Ascending aorta (tissue), 2 donors: ENCODE measurements around the gene AGBL1. TPM values are rescaled to one million over a fixed set of nuclear protein-coding genes. Genes with fewer than 3 reads are reported as not detected.

Experiments
- DNase-seq, 2 donors: peaks; one replicate each; pipeline ENCODE4 v3.0.0-alpha.2; 2019; ENCODE audit warnings: low spot score in 2 of 2
- H3K27ac ChIP-seq, 2 donors: fragments of 200-600 bp; sonication (generic); one replicate each; pipeline ENCODE4 v1.5.1; 2016 to 2017; ENCODE audit warnings: mild to moderate bottlenecking in 1 of 2
- H3K27me3 ChIP-seq: fragments of 200-600 bp; sonication (generic); one replicate; pipeline ENCODE4 v1.5.1; 2017
- H3K36me3 ChIP-seq, 2 donors: fragments of 200-600 bp; sonication (generic); one replicate each; pipeline ENCODE4 v1.5.1; 2016
- H3K4me1 ChIP-seq, 2 donors: fragments of 200-600 bp; sonication (generic); one replicate each; pipeline ENCODE4 v1.5.1; 2016 to 2017; ENCODE audit warnings: mild to moderate bottlenecking in 1 of 2
- H3K4me3 ChIP-seq, 2 donors: fragments of 200-600 bp; sonication (generic); one replicate each; pipeline ENCODE4 v1.5.1; 2016 to 2017; ENCODE audit warnings: mild to moderate bottlenecking in 1 of 2
- H3K9me3 ChIP-seq, 2 donors: fragments of 200-600 bp; sonication (generic); one replicate each; pipeline ENCODE4 v1.5.1; 2016
- CTCF ChIP-seq, 3 experiments: fragments of 200-600 bp in 2 of 3; fragments of 450-650 bp in 1 of 3; sonication (generic) in 2 of 3; IDR thresholded peaks; one replicate each; pipeline ENCODE4 v1.5.1; 2016 to 2019; ENCODE audit warnings: antibody characterized with exemption in 3 of 3, mild to moderate bottlenecking in 1 of 3, moderate library complexity in 1 of 3
- intact Hi-C: fragments of 100-400 bp; cut with DNase I; formaldehyde crosslinking; loops from one replicate; pipeline ENCODE4 v1.15.1; 2023
- total RNA-seq: library from RNA; depleted of rRNA; stranded (reverse); fragments of >200 nt; gene quantifications from one replicate; pipeline ENCODE4 v1.1.0, GENCODE V29; 2016

The AGBL1 gene
- total RNA-seq, 1 donor from 2014 or later, result not detected

- TF ChIP-seq CTCF (IDR thresholded peaks at IDR 0.05), result no peak
- H3K27ac ChIP-seq, result no peak overlapping the region
- no peaks in the 10 kb centered on the region for H3K4me1 ChIP-seq
- H3K9me3 ChIP-seq, result no peaks in the 10 kb centered on the region
- no peak overlapping the region for H3K4me3 ChIP-seq
- H3K27me3 ChIP-seq, result no peaks in the 10 kb centered on the region
- intact Hi-C loops, result no loop called here
- no peak for DNase-seq
- H3K36me3 ChIP-seq, result no peaks in the 10 kb centered on the region
These were observed 719.6 kb downstream of the AGBL1 start for GRCh38 chr15:86799226-86799625.

- H3K36me3 ChIP-seq, result no peaks in the 10 kb centered on the region
- intact Hi-C loops, result no loop called here
- H3K27ac ChIP-seq, result no peak overlapping the region
- H3K9me3 ChIP-seq, result no peaks in the 10 kb centered on the region
- DNase-seq, result no peak
- H3K27me3 ChIP-seq, result no peaks in the 10 kb centered on the region
- H3K4me3 ChIP-seq, result no peak overlapping the region
- no peak for TF ChIP-seq CTCF (IDR thresholded peaks at IDR 0.05)
- no peaks in the 10 kb centered on the region for H3K4me1 ChIP-seq
These were observed 722.6 kb downstream of the AGBL1 start for GRCh38 chr15:86802244-86802643.

- no peak overlapping the region for H3K27ac ChIP-seq
- no peak overlapping the region for H3K4me3 ChIP-seq
- no peak for TF ChIP-seq CTCF (IDR thresholded peaks at IDR 0.05)
- no peaks in the 10 kb centered on the region for H3K27me3 ChIP-seq
- no peaks in the 10 kb centered on the region for H3K4me1 ChIP-seq
- intact Hi-C loops, result no loop called here
- no peaks in the 10 kb centered on the region for H3K9me3 ChIP-seq
- no peaks in the 10 kb centered on the region for H3K36me3 ChIP-seq
- DNase-seq, result no peak
These were observed 724.7 kb downstream of the AGBL1 start for GRCh38 chr15:86804406-86804805.

DNA sequence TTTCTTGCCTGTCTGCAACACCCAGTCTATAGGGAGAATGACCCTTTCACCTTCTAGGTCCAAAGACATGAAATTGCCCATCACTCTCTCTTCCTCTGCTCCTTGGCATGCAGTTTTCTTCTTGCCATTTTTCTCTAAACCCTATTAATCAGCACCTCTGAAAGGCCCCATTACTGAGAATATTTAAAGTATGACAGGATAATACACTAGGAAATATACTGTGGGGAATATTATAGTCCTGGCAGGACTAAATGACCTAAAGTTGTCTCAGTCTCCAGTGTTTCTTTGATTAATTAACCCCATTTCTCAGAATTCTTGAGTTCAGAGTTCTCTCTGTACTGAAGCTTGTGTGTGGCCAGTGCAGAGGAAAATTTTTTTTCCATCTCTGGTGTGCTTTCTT, 730.7 kb downstream of the AGBL1 start:
- intact Hi-C loops, result no loop called here
- H3K4me3 ChIP-seq, result no peak overlapping the region
- no peak for TF ChIP-seq CTCF (IDR thresholded peaks at IDR 0.05)
- no peaks in the 10 kb centered on the region for H3K27me3 ChIP-seq
- H3K27ac ChIP-seq, result no peak overlapping the region
- H3K36me3 ChIP-seq, result no peaks in the 10 kb centered on the region
- DNase-seq, result no peak
- no peaks in the 10 kb centered on the region for H3K4me1 ChIP-seq
- no peaks in the 10 kb centered on the region for H3K9me3 ChIP-seq

DNA sequence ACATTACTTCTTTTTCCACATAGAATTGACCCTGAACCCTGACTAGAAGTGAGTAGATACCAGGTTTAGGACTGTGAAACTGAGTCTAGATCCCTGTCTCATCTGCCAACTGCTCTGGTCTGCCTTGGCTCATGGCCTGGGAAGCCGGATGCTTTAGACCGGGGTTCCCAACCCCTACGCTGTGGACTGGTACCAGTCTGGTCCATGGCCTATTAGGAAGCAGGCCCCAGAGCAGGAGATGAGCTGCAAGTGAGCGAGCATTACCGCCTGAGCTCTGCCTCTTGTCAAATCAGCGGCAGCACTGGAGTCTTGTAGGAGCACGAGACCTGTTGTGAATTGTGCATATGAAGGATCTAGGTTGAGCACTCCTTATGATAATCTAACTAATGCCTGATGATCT, 734.2 kb downstream of the AGBL1 start:
- H3K27me3 ChIP-seq, result no peaks in the 10 kb centered on the region
- H3K4me1 ChIP-seq, result no peaks in the 10 kb centered on the region
- intact Hi-C loops, result no loop called here
- TF ChIP-seq CTCF (IDR thresholded peaks at IDR 0.05), result no peak
- H3K36me3 ChIP-seq, result no peaks in the 10 kb centered on the region
- H3K4me3 ChIP-seq, result no peak overlapping the region
- no peak overlapping the region for H3K27ac ChIP-seq
- no peaks in the 10 kb centered on the region for H3K9me3 ChIP-seq
- DNase-seq, result no peak

- Histone ChIP-seq H3K4me1 (no peaks in the 10 kb centered on the region), H3K4me3 (no peak overlapping the region), H3K36me3 (no peaks in the 10 kb centered on the region), H3K27ac (no peak overlapping the region), H3K9me3 (no peaks in the 10 kb centered on the region), H3K27me3 (no peaks in the 10 kb centered on the region)
- no peak for DNase-seq
- no peak for TF ChIP-seq CTCF (IDR thresholded peaks at IDR 0.05)
- intact Hi-C loops, result no loop called here
These were observed 749.6 kb downstream of the AGBL1 start for GRCh38 chr15:86829245-86829644.
